Dedifferentiated amniotic fluid mesenchymal stem cell (primary cell): ENCODE measurements around the gene NAALADL2.
"Not testable (repeated sequence)": the region's sequence is repeated elsewhere in the genome, so short reads cannot be mapped to it uniquely, and the experiment has no call there.

Experiments used
- DNase-seq: peaks from one replicate; pipeline ENCODE4 v3.0.0-alpha.2; 2016; ENCODE audit errors: extremely low spot score

The NAALADL2 gene

GRCh38 chr3:175129571-175129970 is 270.4 kb downstream of the NAALADL2 start:
- DNase-seq: no peak

DNA sequence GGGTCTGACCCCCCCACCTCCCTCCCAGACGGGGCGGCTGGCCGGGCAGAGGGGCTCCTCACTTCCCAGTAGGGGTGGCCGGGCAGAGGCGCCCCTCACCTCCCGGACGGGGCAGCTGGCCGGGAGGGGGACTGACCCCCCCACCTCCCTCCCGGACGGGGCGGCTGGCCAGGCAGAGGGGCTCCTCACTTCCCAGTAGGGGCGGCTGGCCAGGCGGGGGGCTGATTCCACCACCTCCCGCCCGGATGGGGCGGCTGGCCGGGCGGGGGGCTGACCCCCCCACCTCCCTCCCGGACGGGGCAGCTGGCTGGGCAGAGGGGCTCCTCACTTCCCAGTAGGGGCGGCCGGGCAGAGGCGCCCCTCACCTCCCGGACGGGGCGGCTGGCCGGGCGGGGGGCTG is 272.7 kb downstream of the NAALADL2 start:
- not testable (repeated sequence) for DNase-seq

DNA sequence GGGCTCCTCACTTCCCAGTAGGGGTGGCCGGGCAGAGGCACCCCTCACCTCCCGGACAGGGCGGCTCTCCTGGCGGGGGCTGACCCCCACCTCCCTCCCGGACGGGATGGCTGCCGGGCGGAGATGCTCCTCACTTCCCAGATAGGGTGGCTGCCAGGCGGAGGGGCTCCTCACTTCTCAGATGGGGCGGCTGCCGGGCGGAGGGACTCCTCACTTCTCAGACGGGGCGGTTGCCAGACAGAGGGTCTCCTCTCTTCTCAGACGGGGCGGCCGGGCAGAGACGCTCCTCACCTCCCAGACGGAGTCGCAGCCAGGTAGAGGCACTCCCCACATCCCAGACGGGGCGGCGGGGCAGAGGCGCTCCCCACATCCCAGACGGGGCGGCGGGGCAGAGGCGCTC is 273.6 kb downstream of the NAALADL2 start:
- DNase-seq: not testable (repeated sequence)

DNA sequence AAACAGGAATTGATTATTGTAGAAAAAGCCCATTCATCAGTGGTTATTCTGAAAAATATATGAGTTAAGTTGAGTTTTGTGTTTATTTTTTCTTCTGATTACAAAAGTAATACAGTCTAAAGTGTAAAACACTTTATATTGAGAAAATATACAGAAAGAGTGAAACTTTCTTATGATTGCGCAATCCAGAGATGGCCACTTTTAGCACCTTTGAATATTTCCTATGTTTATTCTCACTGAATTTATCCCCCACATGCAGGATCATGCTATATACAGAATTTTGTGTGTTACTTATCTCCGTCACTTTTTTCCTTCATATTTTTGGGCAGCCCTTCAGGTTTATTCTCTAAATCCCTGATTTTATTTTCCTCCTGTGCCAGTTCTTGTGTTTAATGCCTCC is 285.2 kb downstream of the NAALADL2 start:
- no peak for DNase-seq

- DNase-seq: peak; percentile 27
These were observed 287.1 kb downstream of the NAALADL2 start for GRCh38 chr3:175146258-175146657.

DNA sequence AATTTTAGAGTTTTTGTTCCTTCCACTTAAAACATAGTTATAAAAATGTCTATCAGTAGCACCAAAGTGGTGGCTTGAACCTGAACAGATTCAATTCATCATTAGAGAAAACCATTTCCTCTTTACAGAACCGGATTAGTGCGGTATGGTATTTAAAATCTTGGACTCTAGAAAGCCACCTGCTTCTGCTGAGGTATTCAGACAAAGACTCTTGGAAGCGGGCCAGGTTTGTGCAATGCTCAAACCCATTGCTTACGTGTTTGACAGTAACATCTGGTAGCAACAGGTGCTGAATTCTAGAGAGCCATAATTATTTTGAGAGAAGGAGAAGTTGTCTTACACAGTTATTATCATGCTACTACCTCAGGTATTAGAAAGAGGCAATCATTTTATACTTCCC is 290.5 kb downstream of the NAALADL2 start:
- no peak for DNase-seq

DNA sequence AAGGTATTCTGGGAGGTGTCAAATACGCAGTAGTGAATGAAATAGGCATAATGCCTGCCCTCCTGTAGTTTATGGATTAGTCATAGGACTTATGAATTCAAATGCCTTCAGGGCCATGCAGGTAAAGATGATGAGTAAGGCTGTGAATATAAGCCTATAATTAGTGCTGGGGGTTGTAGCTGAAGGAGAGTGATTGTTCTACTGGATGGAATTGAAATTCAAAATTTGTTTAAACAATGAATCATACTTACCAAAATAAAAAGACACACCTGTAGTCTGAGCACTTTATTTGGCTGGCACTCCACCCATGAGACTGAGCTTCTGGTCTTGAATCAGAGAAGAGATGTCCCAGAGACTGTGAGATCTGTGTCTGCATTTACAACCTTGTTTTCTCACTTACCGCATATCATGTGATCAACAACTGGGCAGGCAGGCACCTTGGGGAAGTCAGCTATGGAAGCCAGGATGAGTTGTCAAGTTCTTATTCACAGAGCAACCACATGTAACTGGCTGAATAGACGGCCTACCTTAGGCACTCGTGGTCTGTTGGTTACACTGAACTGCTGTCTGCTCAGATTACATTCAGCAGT is 291.8 kb downstream of the NAALADL2 start:
- no peak for DNase-seq

GRCh38 chr3:175153595-175153994 is 294.5 kb downstream of the NAALADL2 start:
- no peak for DNase-seq

GRCh38 chr3:175155172-175155571 is 296.0 kb downstream of the NAALADL2 start:
- DNase-seq: no peak

GRCh38 chr3:175159202-175159601 is 300.1 kb downstream of the NAALADL2 start:
- no peak for DNase-seq

- no peak for DNase-seq
These were observed 302.2 kb downstream of the NAALADL2 start for GRCh38 chr3:175161291-175161690.

GRCh38 chr3:175163686-175164085 is 304.6 kb downstream of the NAALADL2 start:
- no peak for DNase-seq

DNA sequence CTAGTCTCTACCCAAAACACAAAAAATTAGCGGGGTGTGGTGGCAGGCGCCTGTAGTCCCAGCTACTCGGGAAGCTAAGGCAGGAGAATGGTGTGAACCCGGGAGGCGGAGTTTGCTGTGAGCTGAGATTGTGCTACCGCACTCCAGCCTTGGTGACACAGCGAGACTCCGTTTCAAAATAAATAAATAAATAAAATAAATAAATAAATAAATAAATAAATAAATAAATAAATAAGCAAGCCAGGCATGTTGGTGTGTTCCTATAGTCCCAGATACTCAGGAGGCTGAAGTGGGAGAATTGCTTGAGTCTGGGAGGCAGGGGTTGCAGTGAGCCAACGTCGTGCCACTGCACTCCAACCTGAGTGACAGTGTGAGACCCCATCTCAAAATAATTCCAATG is 314.0 kb downstream of the NAALADL2 start:
- not testable (repeated sequence) for DNase-seq

DNA sequence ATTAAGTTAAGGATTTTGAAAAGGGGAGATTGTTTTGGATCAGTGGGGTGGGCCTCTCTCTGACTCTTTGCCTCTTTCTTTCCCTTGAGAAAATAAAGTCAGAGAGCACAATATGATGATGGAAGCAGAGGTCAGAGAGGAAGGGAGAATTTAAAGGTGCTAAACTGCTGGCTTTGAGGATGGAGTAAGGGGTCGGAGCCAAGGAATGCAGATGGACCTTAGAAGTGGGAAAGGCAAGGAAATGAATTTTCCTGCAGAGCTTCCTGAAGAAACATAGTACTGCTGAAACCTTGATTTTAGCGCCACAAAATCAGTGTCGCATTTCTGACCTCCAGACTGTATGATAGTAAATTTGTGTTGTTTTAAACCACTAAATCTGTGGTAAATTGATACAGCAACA is 317.4 kb downstream of the NAALADL2 start:
- no peak for DNase-seq

DNA sequence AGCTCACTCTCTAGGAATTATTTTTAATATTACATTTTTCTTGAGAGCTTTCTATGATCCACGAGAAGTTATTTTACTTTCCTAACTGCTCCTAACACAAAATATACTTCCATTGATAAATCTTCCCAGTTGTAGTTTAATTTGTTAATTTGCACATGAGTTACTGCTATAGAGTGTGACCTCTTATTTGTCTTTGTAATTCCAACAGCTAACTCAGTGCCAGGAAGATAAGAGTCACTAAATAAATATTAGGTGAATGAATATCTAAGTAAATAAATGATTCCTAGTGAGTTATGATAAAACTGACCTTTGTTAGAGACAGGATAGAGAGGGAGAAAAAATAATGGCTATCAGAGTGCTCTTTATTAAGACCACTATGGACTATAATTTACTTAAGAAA is 319.9 kb downstream of the NAALADL2 start:
- no peak for DNase-seq

DNA sequence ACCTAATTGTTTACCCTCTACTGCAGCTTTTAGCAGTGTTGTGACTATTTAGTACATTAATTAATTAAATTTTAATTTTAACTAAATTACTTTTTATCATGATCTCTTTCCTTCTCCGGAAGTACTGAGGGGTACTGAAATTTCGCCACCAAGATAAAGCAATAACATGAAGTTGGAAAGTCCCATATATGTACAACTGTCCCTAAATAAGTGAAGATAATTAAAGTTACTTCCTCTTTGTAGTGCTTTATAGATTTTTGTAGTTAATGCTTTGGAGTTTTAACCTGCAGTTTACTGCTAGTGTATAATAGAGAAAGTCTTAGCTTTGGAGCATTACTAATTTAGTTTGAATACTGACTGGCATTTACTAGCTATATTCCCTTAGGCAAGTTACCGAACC is 325.3 kb downstream of the NAALADL2 start:
- no peak for DNase-seq

GRCh38 chr3:175185903-175186302 is 326.8 kb downstream of the NAALADL2 start:
- no peak for DNase-seq

DNA sequence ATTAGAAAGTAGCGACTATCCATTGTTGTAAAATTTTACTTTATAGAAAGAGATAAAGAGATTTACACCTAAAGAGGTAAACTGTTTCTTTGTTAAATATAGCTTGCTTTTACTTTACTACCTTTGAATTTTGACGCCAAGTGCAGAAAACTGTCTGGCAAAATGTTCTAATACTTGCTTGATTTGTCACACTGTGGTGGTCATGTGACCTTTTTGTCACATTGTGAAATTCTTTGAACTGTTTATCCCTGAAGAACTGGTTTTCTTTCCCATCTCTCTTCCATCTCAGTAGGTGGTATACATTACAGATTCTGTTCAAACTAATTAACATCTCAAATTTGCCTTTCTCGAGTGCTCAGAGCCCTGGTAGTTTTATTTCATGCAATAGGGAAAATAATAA is 327.4 kb downstream of the NAALADL2 start:
- no peak for DNase-seq

DNA sequence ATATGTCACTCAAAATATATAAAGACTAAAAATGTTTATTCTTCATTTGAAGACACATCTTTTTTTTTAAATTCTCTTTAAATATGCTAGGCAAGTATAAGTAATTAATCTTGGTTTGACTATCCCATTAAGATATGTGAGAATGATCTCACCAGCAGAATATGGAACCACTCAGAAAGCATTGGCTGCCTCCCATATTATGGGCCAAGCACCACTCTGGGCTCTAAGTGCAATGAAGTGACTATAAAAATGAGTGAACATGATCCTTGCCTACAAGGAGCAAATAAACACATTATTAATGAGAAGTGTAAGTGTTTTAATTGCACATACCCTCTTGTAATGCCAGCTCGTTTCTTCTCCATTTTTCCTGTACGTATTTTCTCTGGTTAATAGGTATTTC is 328.5 kb downstream of the NAALADL2 start:
- DNase-seq: no peak

DNA sequence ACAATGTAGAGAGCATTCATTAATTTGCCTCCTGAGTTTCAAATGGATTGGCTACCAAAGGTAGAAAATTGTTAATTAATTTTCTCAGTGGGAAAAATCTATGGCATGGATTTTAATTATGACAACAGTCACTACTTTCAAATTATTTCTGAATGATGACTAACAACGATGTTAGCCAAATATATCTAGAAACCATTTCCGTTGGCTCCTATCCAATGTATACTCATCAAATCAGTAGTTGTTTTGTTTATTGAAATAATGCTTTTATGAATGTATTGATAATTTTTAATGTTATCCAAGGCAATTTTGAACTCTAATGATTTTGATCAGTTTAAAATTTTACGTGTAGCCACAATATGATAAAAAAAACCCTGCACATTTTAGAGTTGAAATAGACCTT is 333.4 kb downstream of the NAALADL2 start:
- DNase-seq: no peak

- DNase-seq: no peak
These were observed 334.8 kb downstream of the NAALADL2 start for GRCh38 chr3:175193815-175194518.

DNA sequence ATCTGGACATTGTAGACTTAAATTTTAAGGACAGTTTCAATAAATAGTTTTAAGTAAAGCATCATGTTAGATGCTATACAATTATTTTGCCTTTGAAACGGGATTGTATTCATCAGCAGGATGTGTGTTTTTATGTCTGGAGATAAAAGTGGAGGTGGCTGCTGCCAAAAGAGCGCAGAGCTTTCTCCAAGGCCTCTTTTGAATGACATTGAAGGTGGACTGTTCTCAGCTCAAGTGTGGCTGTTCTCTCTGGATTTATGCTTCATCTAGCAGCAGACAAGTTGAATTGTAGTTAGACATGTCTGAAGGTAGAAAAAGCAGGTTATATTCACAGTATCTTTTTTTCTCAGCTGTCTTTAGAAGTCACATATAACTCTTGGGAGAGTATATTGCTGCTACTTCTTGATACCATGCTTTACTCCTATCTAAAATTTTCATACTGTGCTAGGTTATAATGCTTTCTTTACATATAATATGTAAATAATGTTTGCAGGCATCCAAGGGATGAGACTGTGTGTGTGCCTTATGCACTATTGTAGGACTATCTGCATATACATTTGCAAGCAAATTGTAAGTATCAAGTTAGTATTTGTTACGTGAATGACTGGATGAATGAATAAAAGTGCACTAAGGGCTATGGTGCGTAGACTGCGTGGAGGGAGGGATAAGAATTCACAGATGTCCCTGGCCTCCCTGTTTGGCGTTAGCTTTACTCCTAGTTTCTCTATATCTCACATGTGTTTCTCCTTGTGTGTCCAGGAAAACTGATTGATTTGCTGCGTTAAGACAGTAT is 340.1 kb downstream of the NAALADL2 start:
- no peak for DNase-seq

DNA sequence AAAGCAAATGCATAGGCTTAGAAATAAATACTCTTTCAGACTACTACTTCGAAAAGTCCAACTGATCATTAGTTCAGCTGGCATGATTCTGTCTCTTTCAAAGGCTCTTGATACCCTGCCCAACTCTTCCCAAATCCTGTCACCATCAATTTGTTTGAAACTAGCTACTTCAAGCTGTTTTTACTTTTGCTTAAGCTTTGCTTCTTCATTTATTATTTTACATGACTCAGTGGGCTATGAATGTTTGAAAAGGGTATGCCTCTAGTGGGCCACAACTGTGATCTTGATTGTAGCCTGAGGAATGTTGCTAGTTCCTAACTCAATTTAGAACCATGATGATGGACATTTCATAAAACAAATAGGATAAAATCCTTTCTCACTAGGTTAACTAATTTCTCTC is 340.8 kb downstream of the NAALADL2 start:
- peak; percentile 71 for DNase-seq
